HEK293 (cell line): ENCODE measurements around the gene MAGI2.
A peak's percentile ranks its signal among the peaks of the same experiment; 100 is the strongest.

Experiments used
- CTCF ChIA-PET: fragments of 350-600 bp; formaldehyde crosslinking; extraction: SDS; loops from one replicate; lab custom pipeline; 2021; ENCODE audit warnings: antibody characterized with exemption; lab: Yijun Ruan, JAX
- POLR2A ChIA-PET: fragments of 300-600 bp; formaldehyde crosslinking; extraction: SDS; loops from one replicate; lab custom pipeline; 2020; ENCODE audit warnings: antibody characterized with exemption, inconsistent platforms; lab: Yijun Ruan, JAX
- H3K27ac ChIP-seq: fragments of 200-500 bp; sonication (Bioruptor generic); 2 replicates; pipeline ENCODE4 v1.5.1; 2014; ENCODE audit warnings: low read depth, low read length, control low read depth, inconsistent platforms; ENCODE audit errors: extremely low read depth
- H3K36me3 ChIP-seq, 2 experiments: fragments of 200-500 bp in 1 of 2; sonication (Bioruptor generic) in 1 of 2; 1 replicate in 1 of 2; 2 replicates in 1 of 2; pipeline ENCODE4 v1.5.1; 2014 to 2017; ENCODE audit warnings: inconsistent platforms in 2 of 2, low read length in 2 of 2; ENCODE audit not compliant: control insufficient read depth in 2 of 2, insufficient read depth in 1 of 2
- H3K4me1 ChIP-seq: fragments of 200-500 bp; sonication (Bioruptor generic); 2 replicates; pipeline ENCODE4 v1.5.1; 2014; ENCODE audit warnings: mild to moderate bottlenecking, low read length, inconsistent platforms; ENCODE audit not compliant: control insufficient read depth, insufficient read depth
- H3K4me3 ChIP-seq: 2 replicates; pipeline ENCODE4 v1.5.1; 2011; ENCODE audit warnings: low read depth, mild to moderate bottlenecking, control low read depth, low read length, moderate library complexity
- H3K9me3 ChIP-seq: fragments of 200-500 bp; sonication (Bioruptor generic); 2 replicates; pipeline ENCODE4 v1.5.1; 2014; ENCODE audit warnings: low read depth, low read length, inconsistent platforms; ENCODE audit not compliant: control insufficient read depth, insufficient read depth
- ATF2 ChIP-seq: fragments of 450-650 bp; formaldehyde crosslinking; IDR thresholded peaks from 2 replicates; pipeline ENCODE4 v1.5.1; 2016; ENCODE audit warnings: missing biosample characterization, missing genetic modification characterization, low read depth
- BCL6B ChIP-seq: fragments of 450-650 bp; formaldehyde crosslinking; IDR thresholded peaks from 2 replicates; pipeline ENCODE4 v1.5.1; 2017; ENCODE audit warnings: missing biosample characterization, missing genetic modification characterization
- CTCF ChIP-seq: fragments of 450-650 bp; formaldehyde crosslinking; IDR thresholded peaks from 2 replicates; pipeline ENCODE4 v1.5.1; 2016; ENCODE audit warnings: missing biosample characterization, missing genetic modification characterization
- EGR2 ChIP-seq: fragments of 450-650 bp; formaldehyde crosslinking; IDR thresholded peaks from 2 replicates; pipeline ENCODE4 v1.5.1; 2016; ENCODE audit warnings: low read depth, missing biosample characterization, missing genetic modification characterization
- GLIS2 ChIP-seq: fragments of 450-650 bp; formaldehyde crosslinking; IDR thresholded peaks from 2 replicates; pipeline ENCODE4 v1.5.1; 2016; ENCODE audit warnings: missing biosample characterization, missing genetic modification characterization
- HOXA7 ChIP-seq: sonication (generic); formaldehyde crosslinking; IDR thresholded peaks from 2 replicates; pipeline ENCODE4 v1.8.1; 2022; ENCODE audit warnings: missing genetic modification reagents, borderline replicate concordance
- HOXD13 ChIP-seq: sonication (generic); formaldehyde crosslinking; IDR thresholded peaks from 2 replicates; pipeline ENCODE4 v1.8.0; 2022; ENCODE audit warnings: missing genetic modification reagents, borderline replicate concordance
- KLF8 ChIP-seq: fragments of 450-650 bp; formaldehyde crosslinking; IDR thresholded peaks from 2 replicates; pipeline ENCODE4 v1.5.1; 2016; ENCODE audit warnings: missing biosample characterization, missing genetic modification characterization
- ZBTB10 ChIP-seq: fragments of 450-650 bp; formaldehyde crosslinking; IDR thresholded peaks from 2 replicates; pipeline ENCODE4 v1.5.1; 2016; ENCODE audit warnings: missing biosample characterization, missing genetic modification characterization
- ZNF155 ChIP-seq: fragments of 450-650 bp; formaldehyde crosslinking; IDR thresholded peaks from 2 replicates; pipeline ENCODE4 v1.5.1; 2016; ENCODE audit warnings: missing biosample characterization, missing genetic modification characterization
- ZNF354C ChIP-seq: fragments of 450-650 bp; formaldehyde crosslinking; IDR thresholded peaks from 2 replicates; pipeline ENCODE4 v1.5.1; 2016; ENCODE audit warnings: missing biosample characterization, missing genetic modification characterization, low read depth, borderline replicate concordance
- ZNF394 ChIP-seq: fragments of 450-650 bp; formaldehyde crosslinking; IDR thresholded peaks from 2 replicates; pipeline ENCODE4 v1.5.1; 2016; ENCODE audit warnings: missing biosample characterization, missing genetic modification characterization, mild to moderate bottlenecking, moderate library complexity, borderline replicate concordance
- ZNF404 ChIP-seq: fragments of 450-650 bp; formaldehyde crosslinking; IDR thresholded peaks from 2 replicates; pipeline ENCODE4 v1.5.1; 2017; ENCODE audit warnings: missing biosample characterization, missing genetic modification characterization
- ZNF529 ChIP-seq: fragments of 450-650 bp; formaldehyde crosslinking; IDR thresholded peaks from 2 replicates; pipeline ENCODE4 v1.5.1; 2017; ENCODE audit warnings: missing genetic modification characterization, missing biosample characterization; ENCODE audit not compliant: insufficient replicate concordance
- ZNF561 ChIP-seq: fragments of 450-650 bp; IDR thresholded peaks from 2 replicates; pipeline ENCODE4 v1.5.1; 2018; ENCODE audit warnings: missing biosample characterization, missing genetic modification characterization, borderline replicate concordance
- ZNF610 ChIP-seq: fragments of 450-650 bp; formaldehyde crosslinking; IDR thresholded peaks from 2 replicates; pipeline ENCODE4 v1.5.1; 2016; ENCODE audit warnings: missing biosample characterization, missing genetic modification characterization, borderline replicate concordance
- ZNF626 ChIP-seq: fragments of 450-650 bp; sonication (Bioruptor Pico); formaldehyde crosslinking; IDR thresholded peaks from 2 replicates; pipeline ENCODE4 v1.5.1; 2018; ENCODE audit warnings: missing biosample characterization, missing genetic modification characterization, inconsistent platforms
- ZNF707 ChIP-seq: fragments of 450-650 bp; formaldehyde crosslinking; IDR thresholded peaks from 2 replicates; pipeline ENCODE4 v1.5.1; 2016; ENCODE audit warnings: missing biosample characterization, missing genetic modification characterization
- ZSCAN5A ChIP-seq: fragments of 450-650 bp; formaldehyde crosslinking; IDR thresholded peaks from 2 replicates; pipeline ENCODE4 v1.5.1; 2016; ENCODE audit warnings: missing biosample characterization, missing genetic modification characterization
- ZXDB ChIP-seq: fragments of 450-650 bp; formaldehyde crosslinking; IDR thresholded peaks from 2 replicates; pipeline ENCODE4 v1.5.1; 2016; ENCODE audit warnings: missing biosample characterization, missing genetic modification characterization
- TF ChIP-seq, protein P1 (sequence below): fragments of 450-650 bp; formaldehyde crosslinking; IDR thresholded peaks from 2 replicates; pipeline ENCODE4; 2016; ENCODE audit warnings: missing biosample characterization, missing genetic modification characterization
- TF ChIP-seq, protein P2 (sequence below): fragments of 450-650 bp; formaldehyde crosslinking; IDR thresholded peaks from 2 replicates; pipeline ENCODE4 v1.5.1; 2016; ENCODE audit warnings: missing biosample characterization, missing genetic modification characterization

MAGI2 gene

GRCh38 chr7:79290841-79291497 lies 162.5 kb downstream of the MAGI2 start (continued):
- TF ChIP-seq, protein P1, sequence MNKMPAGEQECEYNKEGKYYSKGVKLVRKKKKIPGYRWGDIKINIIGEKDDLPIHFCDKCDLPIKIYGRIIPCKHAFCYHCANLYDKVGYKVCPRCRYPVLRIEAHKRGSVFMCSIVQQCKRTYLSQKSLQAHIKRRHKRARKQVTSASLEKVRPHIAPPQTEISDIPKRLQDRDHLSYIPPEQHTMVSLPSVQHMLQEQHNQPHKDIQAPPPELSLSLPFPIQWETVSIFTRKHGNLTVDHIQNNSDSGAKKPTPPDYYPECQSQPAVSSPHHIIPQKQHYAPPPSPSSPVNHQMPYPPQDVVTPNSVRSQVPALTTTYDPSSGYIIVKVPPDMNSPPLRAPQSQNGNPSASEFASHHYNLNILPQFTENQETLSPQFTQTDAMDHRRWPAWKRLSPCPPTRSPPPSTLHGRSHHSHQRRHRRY (tag by site-specific recombination): no peak
- TF ChIP-seq ZNF404 (tag by site-specific recombination) (no peak), ZXDB (no peak), ZNF394 (tag by site-specific recombination) (no peak), GLIS2 (tag by site-specific recombination) (no peak)
- TF ChIP-seq, protein P2, sequence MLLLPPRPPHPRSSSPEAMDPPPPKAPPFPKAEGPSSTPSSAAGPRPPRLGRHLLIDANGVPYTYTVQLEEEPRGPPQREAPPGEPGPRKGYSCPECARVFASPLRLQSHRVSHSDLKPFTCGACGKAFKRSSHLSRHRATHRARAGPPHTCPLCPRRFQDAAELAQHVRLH (tag by site-specific recombination): no peak
- TF ChIP-seq, all 188 proteins: peak for 0

DNA sequence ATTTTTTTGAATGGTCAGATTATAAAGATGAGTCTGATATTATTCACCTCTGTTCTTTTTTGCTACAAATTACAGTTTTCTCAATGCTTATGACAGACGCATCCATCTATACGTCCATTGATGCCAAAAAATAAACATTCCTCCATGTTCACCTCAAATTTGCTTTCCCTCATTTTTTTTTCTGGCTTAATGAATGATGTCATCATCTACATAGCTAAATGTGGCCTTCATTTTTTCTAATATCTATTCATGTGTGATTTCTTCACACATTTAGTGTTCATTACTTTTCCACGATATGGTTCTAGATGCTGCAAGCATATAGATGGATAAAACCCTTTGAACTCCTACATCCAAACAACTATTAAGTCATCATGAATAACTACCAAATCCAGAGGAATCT lies 163.1 kb downstream of the MAGI2 start:
- POLR2A ChIA-PET: no interaction called here
- Histone ChIP-seq H3K36me3 (no peaks in the 10 kb centered on the region), H3K9me3 (no peaks in the 10 kb centered on the region), H3K4me1 (no peaks in the 10 kb centered on the region), H3K4me3 (no peak overlapping the region), H3K27ac (no peak overlapping the region)
- CTCF ChIA-PET: interaction anchor here (0.7 kb wide), 2 partner anchors 93 to 544 kb away, joined by 3 to 8 read pairs; no protein-coding TSS in a partner anchor
- no peak for TF ChIP-seq ZNF155
- TF ChIP-seq KLF8 (tag by site-specific recombination): no peak
- TF ChIP-seq CTCF (tag by site-specific recombination): no peak
- TF ChIP-seq ZNF354C (tag by site-specific recombination): no peak
- TF ChIP-seq ZBTB10 (tag by site-specific recombination): no peak
- TF ChIP-seq ATF2 (tag by site-specific recombination): 0 out of 2 replicates have a peak, but pooled peaks have one; percentile 50
- TF ChIP-seq ZNF529 (tag by site-specific recombination): no peak

GRCh38 chr7:79288655-79289054 lies 164.8 kb downstream of the MAGI2 start:
- no peaks in the 10 kb centered on the region for H3K4me1 ChIP-seq
- no peaks in the 10 kb centered on the region for H3K9me3 ChIP-seq
- CTCF ChIA-PET: interaction anchor here (1.7 kb wide), 1 partner anchor 9 kb away, joined by 7 read pairs; no protein-coding TSS in a partner anchor
- H3K27ac ChIP-seq: no peak overlapping the region
- POLR2A ChIA-PET: no interaction called here
- no peak overlapping the region for H3K4me3 ChIP-seq
- no peaks in the 10 kb centered on the region for H3K36me3 ChIP-seq
- no peak for TF ChIP-seq ZSCAN5A (tag by site-specific recombination)
- TF ChIP-seq EGR2 (tag by site-specific recombination): no peak
- no peak for TF ChIP-seq BCL6B (tag by site-specific recombination)
- no peak for TF ChIP-seq HOXD13 (CRISPR knock-in tag)
- TF ChIP-seq ZNF155: no peak
- TF ChIP-seq HOXA7: no peak
- TF ChIP-seq ZNF610: no peak
- TF ChIP-seq ZNF561: no peak
- no peak for TF ChIP-seq ZNF626 (tag by site-specific recombination)
- TF ChIP-seq ZNF707 (tag by site-specific recombination): no peak
